Measurements from ENCODE around the gene CLCNKB. TPM values are rescaled to one million over a fixed set of nuclear protein-coding genes. Genes with fewer than 3 reads are reported as not detected.

The CLCNKB gene
- total RNA-seq, 2 experiments from 2014 or later, result not detected

- peak; percentile 93 for ATAC-seq
- H3K27ac Mint-ChIP-seq, result no peak overlapping the region
- peaks cover 3% of the 10 kb centered on the region for H3K27me3 Mint-ChIP-seq
- H3K4me3 Mint-ChIP-seq, result no peak overlapping the region
- no peaks in the 10 kb centered on the region for H3K36me3 Mint-ChIP-seq (ENCODE audit: low read depth)
- DNase-seq, result peak; percentile 43
- ChIA-PET POLR2A (no interaction called here), CTCF (interaction anchor here (0.6 to 3.5 kb wide), 21 partner anchors 8 to 215 kb away, joined by 3 to 29 read pairs (median 4); partner anchors contain the start of genes FAM131C and HSPB7)
- peak; percentile 27 for TF ChIP-seq CTCF (IDR thresholded peaks at IDR 0.05)
- intact Hi-C loops (cut with micrococcal nuclease), result loop anchor here (5.0 kb wide), 1 partner anchor 50 kb away; no protein-coding TSS in a partner anchor
- no peaks in the 10 kb centered on the region for H3K9me3 Mint-ChIP-seq
- peaks cover 6% of the 10 kb centered on the region for H3K4me1 Mint-ChIP-seq (ENCODE audit: low read depth)
Measured at GRCh38 chr1:16006552-16007485, 36.8 kb upstream of the CLCNKB start.

- intact Hi-C loops (cut with micrococcal nuclease), result loop anchor here (5.0 kb wide), 1 partner anchor 49 kb away; no protein-coding TSS in a partner anchor
- DNase-seq (no peak), ATAC-seq (no peak)
- ChIA-PET POLR2A (interaction anchor here (0.7 kb wide), 1 partner anchor 11 kb away, joined by 3 read pairs; no protein-coding TSS in a partner anchor), CTCF (interaction anchor here (0.6 to 3.5 kb wide), 22 partner anchors 8 to 216 kb away, joined by 3 to 29 read pairs (median 4); partner anchors contain the start of genes FAM131C and HSPB7)
- no peak overlapping the region for H3K4me3 Mint-ChIP-seq
- no peaks in the 10 kb centered on the region for H3K9me3 Mint-ChIP-seq
- peaks cover 10% of the 10 kb centered on the region for H3K4me1 Mint-ChIP-seq (ENCODE audit: low read depth)
- no peak overlapping the region for H3K27ac Mint-ChIP-seq
- H3K27me3 Mint-ChIP-seq, result peaks cover 3% of the 10 kb centered on the region
- no peaks in the 10 kb centered on the region for H3K36me3 Mint-ChIP-seq (ENCODE audit: low read depth)
- TF ChIP-seq CTCF (IDR thresholded peaks at IDR 0.05), result no peak
Measured at GRCh38 chr1:16007671-16008341, 35.8 kb upstream of the CLCNKB start.

- peaks cover 15% of the 10 kb centered on the region for H3K4me1 Mint-ChIP-seq (ENCODE audit: low read depth)
- DNase-seq (peak; percentile 87), ATAC-seq (peak; percentile 60)
- no peaks in the 10 kb centered on the region for H3K9me3 Mint-ChIP-seq
- H3K4me3 Mint-ChIP-seq, result no peak overlapping the region
- H3K27me3 Mint-ChIP-seq, result peaks cover 5% of the 10 kb centered on the region
- intact Hi-C loops (cut with micrococcal nuclease), result loop anchor here (5.0 kb wide), 1 partner anchor 48 kb away; no protein-coding TSS in a partner anchor
- ChIA-PET POLR2A (no interaction called here), CTCF (interaction anchor here (0.6 to 2.4 kb wide), 28 partner anchors 8 to 217 kb away, joined by 3 to 29 read pairs (median 4); partner anchors contain the start of genes CLCNKA, HSPB7 and ZBTB17)
- no peak overlapping the region for H3K27ac Mint-ChIP-seq
- TF ChIP-seq CTCF (IDR thresholded peaks at IDR 0.05), result peak; percentile 99
- no peaks in the 10 kb centered on the region for H3K36me3 Mint-ChIP-seq (ENCODE audit: low read depth)
Measured at GRCh38 chr1:16009030-16009460, 34.5 kb upstream of the CLCNKB start.

GRCh38 chr1:16009678-16010077 is 33.9 kb upstream of the CLCNKB start:
- peaks cover 16% of the 10 kb centered on the region for H3K4me1 Mint-ChIP-seq (ENCODE audit: low read depth)
- H3K36me3 Mint-ChIP-seq (ENCODE audit: low read depth), result no peaks in the 10 kb centered on the region
- no peak overlapping the region for H3K4me3 Mint-ChIP-seq
- peaks cover 5% of the 10 kb centered on the region for H3K27me3 Mint-ChIP-seq
- H3K27ac Mint-ChIP-seq, result no peak overlapping the region
- intact Hi-C loops (cut with micrococcal nuclease), result loop anchor here (5.0 kb wide), 1 partner anchor 48 kb away; no protein-coding TSS in a partner anchor
- ChIA-PET POLR2A (no interaction called here), CTCF (interaction anchor here (0.6 to 2.4 kb wide), 28 partner anchors 9 to 218 kb away, joined by 3 to 29 read pairs (median 4); partner anchors contain the start of genes CLCNKA, HSPB7 and ZBTB17)
- ATAC-seq, result no peak
- no peak for DNase-seq
- no peaks in the 10 kb centered on the region for H3K9me3 Mint-ChIP-seq
- no peak for TF ChIP-seq CTCF (IDR thresholded peaks at IDR 0.05)
